SIG-M5 (cell line): ENCODE results near the gene PSRC1.

Experiments used
- DNase-seq: peaks from one replicate; lab custom pipeline; 2025; lab: John Stamatoyannopoulos, UW

The PSRC1 gene

GRCh38 chr1:109247401-109248365 lies 35.3 kb downstream of the PSRC1 start:
- DNase-seq: no peak

GRCh38 chr1:109246141-109246551 lies 36.8 kb downstream of the PSRC1 start:
- no peak for DNase-seq

GRCh38 chr1:109243860-109244552 lies 38.9 kb downstream of the PSRC1 start:
- DNase-seq: no peak

- DNase-seq: no peak
Measured at GRCh38 chr1:109243221-109243620, 39.7 kb downstream of the PSRC1 start.

GRCh38 chr1:109242387-109242786 lies 40.6 kb downstream of the PSRC1 start:
- no peak for DNase-seq

GRCh38 chr1:109241841-109242345 lies 41.1 kb downstream of the PSRC1 start:
- DNase-seq: no peak

- no peak for DNase-seq
Measured at GRCh38 chr1:109241344-109241743, 41.6 kb downstream of the PSRC1 start.

- no peak for DNase-seq
Measured at GRCh38 chr1:109240158-109241152, 42.5 kb downstream of the PSRC1 start.

GRCh38 chr1:109239409-109240068 lies 43.4 kb downstream of the PSRC1 start:
- no peak for DNase-seq

- DNase-seq: no peak
Measured at GRCh38 chr1:109239047-109239408, 43.9 kb downstream of the PSRC1 start.

- DNase-seq: no peak
Measured at GRCh38 chr1:109238382-109238781, 44.6 kb downstream of the PSRC1 start.

GRCh38 chr1:109237512-109237911 lies 45.4 kb downstream of the PSRC1 start:
- DNase-seq: no peak

GRCh38 chr1:109235137-109235536 lies 47.8 kb downstream of the PSRC1 start:
- DNase-seq: no peak

- DNase-seq: no peak
Measured at GRCh38 chr1:109231066-109231465, 51.9 kb downstream of the PSRC1 start.
